Measurements from ENCODE around the gene SEMA4D. TPM values are rescaled to one million over a fixed set of nuclear protein-coding genes. Genes with fewer than 3 reads are reported as not detected.
"Not testable (repeated sequence)": the region's sequence is repeated elsewhere in the genome, so short reads cannot be mapped to it uniquely, and the experiment has no call there.

The SEMA4D gene
- total and polyA plus RNA-seq, 2 experiments from 2014 or later = 9.4 to 10.4 TPM

- not testable (repeated sequence) for DNase-seq (ENCODE audit: low spot score); H3K27ac ChIP-seq; H3K27me3 ChIP-seq; H2AFZ ChIP-seq; H3K9me3 ChIP-seq (ENCODE audit: low read depth); H4K20me1 ChIP-seq (ENCODE audit: insufficient read depth, poor library complexity, severe bottlenecking); H3K4me3 ChIP-seq; H3K36me3 ChIP-seq (replicated peaks; ENCODE audit: insufficient read depth, low read depth); H3K4me2 ChIP-seq; H3K9me2 ChIP-seq (replicated peaks; ENCODE audit: insufficient read depth)
- H3K79me2 ChIP-seq = peaks cover 40% of the 10 kb centered on the region
- WGBS (ENCODE audit: low lambda C conversion rate, missing lambda C conversion rate) = 94% methylated on average over 17 of the region's 17 CpGs
- peaks cover 31% of the 10 kb centered on the region for H3K4me1 ChIP-seq (ENCODE audit: insufficient read depth)
Measured at GRCh38 chr9:89479669-89480011, 18.3 kb downstream of the SEMA4D start.

DNA sequence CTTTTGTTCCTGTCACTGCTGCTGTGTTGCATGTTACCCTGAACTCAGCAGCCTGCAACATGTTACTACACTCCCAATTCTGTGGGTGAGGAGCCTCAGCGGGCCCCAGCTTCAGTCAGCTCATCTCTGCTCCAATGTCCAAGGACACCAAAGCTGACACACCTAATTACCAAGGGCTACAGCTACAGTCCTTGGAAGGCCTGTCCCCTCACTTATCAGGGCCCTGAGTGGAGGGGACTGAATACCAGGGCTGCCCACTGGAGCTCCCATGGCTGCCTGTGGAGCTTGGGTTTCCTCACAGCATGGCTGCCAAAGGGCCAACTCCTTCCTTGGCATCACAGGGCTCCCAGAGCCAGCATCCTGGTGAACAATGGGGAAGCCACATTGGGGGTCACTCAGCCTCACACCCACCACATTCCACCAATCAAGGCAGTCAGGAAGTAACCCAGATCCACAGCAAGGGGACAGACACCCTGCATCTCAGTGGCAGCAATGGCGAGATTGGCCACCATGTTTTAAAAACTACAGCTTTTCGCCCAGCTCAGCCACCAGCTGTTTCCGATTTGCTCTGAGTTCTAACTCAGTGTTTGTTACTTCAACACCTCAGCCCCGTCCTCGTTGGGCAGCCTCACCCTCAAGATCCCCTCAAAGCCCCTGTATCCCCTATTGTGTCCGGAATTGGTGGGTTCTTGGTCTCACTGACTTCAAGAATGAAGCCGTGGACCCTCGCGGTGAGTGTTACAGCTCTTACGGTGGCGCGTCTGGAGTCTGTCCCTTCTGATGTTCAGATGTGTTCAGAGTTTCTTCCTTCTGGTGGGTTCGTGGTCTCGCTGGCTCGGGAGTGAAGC, 18.9 kb downstream of the SEMA4D start:
- TF ChIP-seq, protein P1, sequence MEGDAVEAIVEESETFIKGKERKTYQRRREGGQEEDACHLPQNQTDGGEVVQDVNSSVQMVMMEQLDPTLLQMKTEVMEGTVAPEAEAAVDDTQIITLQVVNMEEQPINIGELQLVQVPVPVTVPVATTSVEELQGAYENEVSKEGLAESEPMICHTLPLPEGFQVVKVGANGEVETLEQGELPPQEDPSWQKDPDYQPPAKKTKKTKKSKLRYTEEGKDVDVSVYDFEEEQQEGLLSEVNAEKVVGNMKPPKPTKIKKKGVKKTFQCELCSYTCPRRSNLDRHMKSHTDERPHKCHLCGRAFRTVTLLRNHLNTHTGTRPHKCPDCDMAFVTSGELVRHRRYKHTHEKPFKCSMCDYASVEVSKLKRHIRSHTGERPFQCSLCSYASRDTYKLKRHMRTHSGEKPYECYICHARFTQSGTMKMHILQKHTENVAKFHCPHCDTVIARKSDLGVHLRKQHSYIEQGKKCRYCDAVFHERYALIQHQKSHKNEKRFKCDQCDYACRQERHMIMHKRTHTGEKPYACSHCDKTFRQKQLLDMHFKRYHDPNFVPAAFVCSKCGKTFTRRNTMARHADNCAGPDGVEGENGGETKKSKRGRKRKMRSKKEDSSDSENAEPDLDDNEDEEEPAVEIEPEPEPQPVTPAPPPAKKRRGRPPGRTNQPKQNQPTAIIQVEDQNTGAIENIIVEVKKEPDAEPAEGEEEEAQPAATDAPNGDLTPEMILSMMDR (IDR thresholded peaks at IDR 0.05; ENCODE audit: poor library complexity) = no peak
- TF ChIP-seq EZH2phosphoT487 (IDR thresholded peaks at IDR 0.05; ENCODE audit: low read depth, severe bottlenecking, unreplicated experiment) = no peak
- TF ChIP-seq EZH2 (IDR thresholded peaks at IDR 0.05; ENCODE audit: borderline replicate concordance) = no peak
- no peak for DNase-seq (ENCODE audit: low spot score)

DNA sequence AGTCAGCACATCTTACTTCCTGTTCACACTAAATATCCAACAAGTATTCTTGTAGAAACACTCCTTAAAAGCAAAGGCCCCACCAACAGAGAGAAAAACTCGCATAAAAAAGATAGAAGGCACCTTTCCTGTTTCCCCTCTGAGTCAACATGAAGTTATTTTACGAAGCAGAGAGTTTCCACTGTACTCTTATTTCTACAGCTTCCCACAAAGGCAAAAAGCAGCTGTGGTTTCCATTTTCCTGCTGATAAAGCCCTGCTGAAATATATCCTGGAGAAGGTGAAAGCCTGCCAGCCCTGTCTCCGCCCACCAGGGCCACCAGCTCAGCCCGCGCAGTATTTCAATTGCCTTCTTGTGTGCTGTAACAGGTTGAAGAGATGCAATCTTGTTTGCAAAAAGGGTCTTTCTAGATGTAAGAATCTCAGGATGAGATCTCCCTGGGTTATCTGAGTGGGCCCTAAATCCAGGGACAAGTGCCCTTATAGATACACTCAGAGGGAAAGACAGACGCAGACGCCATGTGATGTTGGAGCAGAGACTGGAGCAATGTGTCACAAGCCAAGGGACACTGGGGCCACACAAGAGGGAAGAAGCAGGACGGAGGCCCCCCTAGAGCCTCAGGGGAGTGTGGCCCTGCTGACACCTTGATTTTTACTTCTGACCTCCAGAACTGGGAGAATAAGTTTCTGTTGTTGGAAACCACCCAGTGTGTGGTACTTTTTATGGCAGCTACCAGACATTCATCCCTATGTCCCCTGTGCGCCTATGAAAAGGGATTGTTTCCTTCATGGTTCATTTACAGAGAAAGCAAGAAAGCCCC, 19.9 kb downstream of the SEMA4D start:
- Histone ChIP-seq H3K79me2 (peaks cover 35% of the 10 kb centered on the region), H3K4me2 (peak overlapping the region; percentile 11), H3K27ac (peak overlapping the region; percentile 48), H3K9me3 (ENCODE audit: low read depth) (no peaks in the 10 kb centered on the region), H4K20me1 (ENCODE audit: insufficient read depth, poor library complexity, severe bottlenecking) (no peaks in the 10 kb centered on the region), H3K4me1 (ENCODE audit: insufficient read depth) (peaks cover 39% of the 10 kb centered on the region), H3K36me3 (replicated peaks; ENCODE audit: insufficient read depth, low read depth) (no peaks in the 10 kb centered on the region), H3K9me2 (replicated peaks; ENCODE audit: insufficient read depth) (no peaks in the 10 kb centered on the region), H3K27me3 (no peaks in the 10 kb centered on the region), H2AFZ (no peak overlapping the region), H3K4me3 (no peak overlapping the region)
- TF ChIP-seq EZH2 (IDR thresholded peaks at IDR 0.05; ENCODE audit: borderline replicate concordance) (no peak), EZH2phosphoT487 (IDR thresholded peaks at IDR 0.05; ENCODE audit: low read depth, severe bottlenecking, unreplicated experiment) (no peak)
- TF ChIP-seq, protein P1 (IDR thresholded peaks at IDR 0.05; ENCODE audit: poor library complexity) = no peak
- WGBS (ENCODE audit: low lambda C conversion rate, missing lambda C conversion rate) = 65% methylated on average over 9 of the region's 9 CpGs
- DNase-seq (ENCODE audit: low spot score) = peak; percentile 55

More for the DNA sequence above, 18.9 kb downstream of the SEMA4D start:
- Histone ChIP-seq H3K4me1 (ENCODE audit: insufficient read depth) (peaks cover 36% of the 10 kb centered on the region), H3K36me3 (replicated peaks; ENCODE audit: insufficient read depth, low read depth) (no peaks in the 10 kb centered on the region), H3K4me2 (no peak overlapping the region), H3K27ac (no peak overlapping the region), H3K27me3 (no peaks in the 10 kb centered on the region), H3K9me2 (replicated peaks; ENCODE audit: insufficient read depth) (no peaks in the 10 kb centered on the region), H4K20me1 (ENCODE audit: insufficient read depth, poor library complexity, severe bottlenecking) (no peaks in the 10 kb centered on the region), H2AFZ (no peak overlapping the region), H3K4me3 (no peak overlapping the region), H3K9me3 (ENCODE audit: low read depth) (no peaks in the 10 kb centered on the region), H3K79me2 (peaks cover 36% of the 10 kb centered on the region)
- 87% methylated on average over 16 of the region's 16 CpGs for WGBS (ENCODE audit: low lambda C conversion rate, missing lambda C conversion rate)

GRCh38 chr9:89477384-89477783, 20.5 kb downstream of the SEMA4D start:
- no peaks in the 10 kb centered on the region for H3K9me3 ChIP-seq (ENCODE audit: low read depth)
- H4K20me1 ChIP-seq (ENCODE audit: insufficient read depth, poor library complexity, severe bottlenecking) = no peaks in the 10 kb centered on the region
- H3K27ac ChIP-seq = peak overlapping the region; percentile 48
- H3K4me1 ChIP-seq (ENCODE audit: insufficient read depth) = peaks cover 39% of the 10 kb centered on the region
- peaks cover 36% of the 10 kb centered on the region for H3K79me2 ChIP-seq
- H3K27me3 ChIP-seq = no peaks in the 10 kb centered on the region
- peak overlapping the region; percentile 11 for H3K4me2 ChIP-seq
- no peaks in the 10 kb centered on the region for H3K36me3 ChIP-seq (replicated peaks; ENCODE audit: insufficient read depth, low read depth)
- no peak overlapping the region for H3K4me3 ChIP-seq
- H2AFZ ChIP-seq = no peak overlapping the region
- WGBS (ENCODE audit: low lambda C conversion rate, missing lambda C conversion rate) = 82% methylated on average over 7 of the region's 7 CpGs
- DNase-seq (ENCODE audit: low spot score) = no peak
- TF ChIP-seq EZH2 (IDR thresholded peaks at IDR 0.05; ENCODE audit: borderline replicate concordance) = no peak
- no peaks in the 10 kb centered on the region for H3K9me2 ChIP-seq (replicated peaks; ENCODE audit: insufficient read depth)
